ENCODE data around the gene CDK6.

Gene CDK6

DNA sequence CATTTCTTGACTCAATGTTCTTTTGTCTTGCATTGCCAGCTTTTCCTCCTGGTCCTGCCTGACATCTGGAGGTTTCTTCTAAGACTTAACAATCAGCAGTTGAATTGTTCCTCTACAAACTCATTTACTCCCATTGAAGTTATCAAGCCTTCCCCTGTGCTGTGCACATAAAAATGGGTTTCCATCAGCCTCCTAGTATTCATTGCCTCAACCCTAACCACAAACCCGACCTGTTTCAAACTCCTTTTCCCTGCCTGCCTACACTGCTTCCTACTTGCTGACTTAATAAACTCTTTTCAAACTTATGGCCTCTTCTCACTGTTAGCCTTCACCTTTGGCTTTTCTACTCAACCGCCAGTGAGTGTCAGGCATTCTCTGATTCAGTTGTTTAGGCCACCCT lies 9.4 kb upstream of the CDK6 start:
- no peak for DNase-seq (ENCODE audit: low read depth)

DNA sequence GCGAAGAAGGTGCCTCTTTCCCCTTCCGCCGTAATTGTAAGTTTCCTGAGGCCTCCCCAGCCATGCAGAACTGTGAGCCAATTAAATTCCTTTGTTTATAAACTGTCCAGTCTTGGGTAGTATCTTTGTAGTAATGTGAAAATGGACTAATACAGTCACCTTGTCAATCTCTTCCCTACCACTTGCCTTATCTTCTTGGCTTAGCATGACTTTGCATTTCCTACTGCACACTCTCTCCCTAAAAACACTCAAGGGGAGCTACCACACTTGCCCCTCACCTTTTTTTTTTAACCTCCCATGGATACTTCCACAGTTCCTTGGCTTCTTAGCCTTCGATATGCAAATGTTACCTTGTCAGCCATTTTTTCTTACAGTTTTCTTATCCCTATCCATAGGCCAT lies 7.4 kb upstream of the CDK6 start:
- DNase-seq (ENCODE audit: low read depth) = no peak

DNA sequence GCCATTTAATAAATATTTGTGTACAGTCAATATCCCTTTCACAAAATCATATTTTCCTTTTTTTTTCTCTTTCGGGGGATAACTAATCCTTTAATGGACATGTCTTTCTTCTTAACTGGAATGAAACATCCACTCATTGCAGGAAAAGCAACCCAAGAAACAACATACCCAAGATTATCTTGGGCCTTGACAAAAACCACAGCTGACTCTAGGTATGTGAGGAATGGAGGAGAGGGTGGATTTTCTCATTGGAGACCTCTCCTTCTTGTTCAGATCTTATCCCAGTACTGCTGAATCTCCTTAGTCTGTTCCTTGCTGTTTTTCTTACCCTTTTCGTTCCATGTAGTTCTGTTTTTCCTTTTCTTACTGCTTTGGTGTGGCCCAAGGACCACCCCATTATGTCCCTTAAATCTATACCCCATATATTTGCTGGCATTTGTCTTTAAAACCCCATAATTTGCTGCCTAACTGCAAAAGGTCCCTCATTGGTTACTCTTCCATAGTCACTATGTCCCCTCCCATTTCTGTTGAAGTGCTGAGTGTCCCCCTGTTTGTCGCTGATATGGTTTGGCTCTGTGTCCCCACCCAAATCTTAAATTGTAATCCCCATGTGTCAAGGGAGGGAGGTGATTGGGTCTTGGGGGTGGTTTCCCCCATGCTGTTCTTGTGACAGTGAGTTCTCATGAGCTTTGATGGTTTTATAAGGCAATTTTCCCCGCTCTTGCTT lies 6.8 kb upstream of the CDK6 start:
- DNase-seq (ENCODE audit: low read depth) = no peak

DNA sequence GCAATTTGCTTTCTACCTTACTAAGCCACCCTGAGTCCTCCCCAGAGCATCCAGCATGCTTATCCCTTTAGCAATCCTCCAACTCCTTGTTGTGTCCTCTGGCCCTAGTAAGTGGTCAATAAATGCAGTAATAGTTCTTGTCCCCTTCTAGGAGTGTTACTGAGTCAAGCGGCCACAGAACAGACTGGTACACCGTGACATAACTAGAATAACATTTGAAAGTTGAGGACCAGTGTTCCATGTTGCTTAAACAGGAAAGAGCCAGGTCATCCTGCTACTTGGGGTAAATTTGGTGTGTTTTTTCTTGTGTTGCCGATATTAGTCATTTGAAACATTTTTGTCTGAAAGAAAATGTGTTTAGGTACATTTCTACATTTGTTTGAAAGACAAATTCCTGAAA lies 4.8 kb upstream of the CDK6 start:
- DNase-seq (ENCODE audit: low read depth) = no peak

DNA sequence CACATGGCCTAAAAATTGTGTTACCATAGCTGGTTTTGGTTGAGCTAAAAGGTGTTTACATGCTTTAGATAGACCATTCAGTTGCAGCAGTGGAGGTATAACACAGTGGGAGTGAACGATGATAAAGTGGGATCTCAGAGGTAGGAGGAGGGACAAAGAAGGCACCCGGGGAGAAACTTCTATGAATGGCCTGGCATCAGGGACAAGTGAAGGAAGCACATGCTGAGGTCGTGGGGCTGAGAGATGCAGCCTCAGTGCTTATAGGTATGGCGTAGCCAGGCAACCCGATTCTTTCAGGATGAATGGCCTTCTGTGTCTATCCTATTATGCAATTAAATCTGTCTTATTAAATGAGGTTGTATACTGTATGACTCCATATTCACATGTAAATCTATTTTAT lies 3.9 kb upstream of the CDK6 start:
- no peak for DNase-seq (ENCODE audit: low read depth)

DNA sequence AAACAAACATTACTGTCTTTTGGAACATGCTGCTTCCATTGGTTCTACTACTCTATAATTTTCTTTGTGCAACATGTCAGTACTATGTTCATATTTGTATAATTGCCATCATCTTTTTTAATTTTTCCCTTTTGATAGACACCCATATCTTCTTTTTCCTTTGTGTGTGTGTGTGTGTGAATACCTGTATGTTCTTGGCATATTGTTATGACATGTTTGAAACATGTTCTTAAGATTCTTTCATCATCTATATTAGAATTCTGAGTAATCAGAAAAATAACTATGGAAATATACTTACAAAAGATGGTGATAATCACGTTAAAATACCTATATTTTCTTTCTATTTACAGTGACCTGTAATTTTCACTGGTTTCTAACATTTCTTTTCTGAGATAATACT lies 3.5 kb upstream of the CDK6 start:
- DNase-seq (ENCODE audit: low read depth) = no peak

DNA sequence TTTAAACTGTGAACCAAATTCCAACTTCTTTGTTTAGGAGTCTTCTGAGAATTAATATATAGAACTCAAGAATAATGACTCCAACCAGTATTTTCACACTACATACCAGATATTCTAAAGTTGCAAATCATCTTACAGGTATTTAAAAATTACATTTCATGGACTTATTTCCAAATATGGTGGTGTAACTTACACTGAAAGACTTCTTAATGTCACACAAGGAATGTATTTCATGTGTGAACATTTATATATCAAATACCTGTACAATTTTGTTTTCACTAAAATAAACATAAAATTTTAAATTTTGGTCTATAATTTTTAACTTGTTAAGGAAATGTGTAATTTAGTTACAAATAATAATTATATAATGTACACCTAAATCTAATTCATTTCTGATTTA lies 2.6 kb upstream of the CDK6 start:
- no peak for DNase-seq (ENCODE audit: low read depth)

DNA sequence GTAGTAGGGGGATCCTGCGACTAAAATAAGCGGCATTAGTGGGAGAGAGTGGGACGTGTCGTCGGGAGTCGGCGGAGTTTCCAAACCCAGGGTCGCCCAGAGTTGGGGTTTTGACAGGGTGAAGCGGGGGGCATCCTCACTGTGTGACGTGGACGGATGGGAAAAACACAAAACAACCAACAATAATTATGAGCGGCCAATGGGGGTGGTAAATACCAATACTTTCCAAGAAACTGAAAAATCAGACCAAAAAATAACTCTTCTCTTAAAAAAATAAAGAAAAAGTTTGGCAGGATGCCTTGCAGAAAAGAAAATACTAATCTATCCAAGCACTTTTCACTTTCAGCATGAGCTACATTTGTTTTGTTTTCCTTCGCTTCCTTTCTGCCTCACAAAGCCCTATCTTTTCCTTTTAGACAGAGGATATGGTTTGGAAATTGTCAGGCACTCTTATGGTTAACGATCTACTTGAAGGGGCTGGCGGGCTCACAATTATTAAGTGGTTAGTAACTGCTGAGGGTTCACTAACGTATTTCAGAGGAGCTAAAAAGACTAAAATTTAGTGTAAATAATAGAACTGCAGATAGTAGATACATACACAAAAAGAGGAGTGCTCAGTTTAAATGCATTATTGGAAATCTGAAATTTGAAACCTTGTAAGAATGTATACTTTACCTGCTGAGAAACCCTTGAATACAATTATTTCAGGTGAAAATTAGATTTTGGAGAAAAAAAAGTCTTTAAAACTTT lies 802 bp upstream of the CDK6 start:
- peak; percentile 20 for DNase-seq (ENCODE audit: low read depth)

DNA sequence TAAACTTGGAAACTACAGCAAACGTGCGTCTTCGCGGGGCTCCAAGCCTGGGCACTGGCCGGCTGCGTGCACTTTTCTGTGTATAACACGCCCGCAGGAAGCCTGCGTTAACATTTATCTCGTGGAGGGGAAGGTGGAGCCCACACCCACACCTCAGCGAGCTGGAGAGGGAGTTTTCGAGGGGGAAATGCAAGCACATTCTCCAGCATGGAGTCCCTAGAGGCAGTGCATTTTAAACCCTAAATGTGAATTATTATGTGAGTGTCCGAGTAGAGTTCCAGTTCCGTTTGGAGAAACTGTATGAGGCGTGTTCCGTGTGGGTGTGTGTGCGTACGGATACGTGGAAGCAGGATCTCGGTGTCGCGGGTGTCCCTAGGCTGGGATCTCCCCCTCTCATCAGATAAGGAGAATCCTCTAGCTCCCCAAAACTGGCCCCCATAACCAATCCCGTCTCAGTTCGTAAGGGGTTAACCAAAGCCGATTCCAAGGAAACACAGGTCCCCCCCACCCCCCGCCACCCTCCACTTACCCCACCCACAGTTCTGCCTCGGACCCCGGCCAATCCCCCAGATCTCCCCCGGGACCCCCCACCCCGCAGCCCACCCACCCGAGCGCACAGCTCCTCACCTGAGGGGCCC lies 403 bp downstream of the CDK6 start:
- DNase-seq (ENCODE audit: low read depth) = peak; percentile 45

DNA sequence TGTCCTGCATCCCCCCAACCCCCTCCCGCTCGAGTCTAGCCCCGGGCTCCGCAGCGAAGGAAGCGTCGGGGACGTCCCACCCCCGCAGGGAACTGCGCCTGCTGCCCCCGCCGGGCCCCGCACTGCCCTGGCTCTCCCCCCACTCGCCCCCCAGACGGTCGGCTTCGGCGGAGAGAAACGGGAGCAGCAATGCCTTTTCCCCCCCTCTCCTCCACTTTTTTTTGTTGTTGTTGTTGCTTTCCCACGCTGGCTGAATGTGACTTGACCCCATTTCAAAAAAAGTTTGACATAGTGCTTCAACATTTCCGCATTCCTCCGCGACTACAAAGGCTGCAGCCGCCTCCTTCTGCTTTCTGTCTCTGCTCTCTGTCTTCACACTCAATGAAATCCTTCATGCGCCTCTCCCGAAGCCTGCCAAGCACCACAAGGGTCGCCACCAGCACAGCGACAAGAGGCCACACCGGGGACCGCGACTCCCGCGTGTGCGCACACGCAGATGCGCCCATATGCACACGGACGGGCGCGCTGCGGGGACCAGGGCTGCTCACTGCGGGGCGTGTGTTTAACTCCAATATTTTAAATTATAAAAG lies 1.0 kb downstream of the CDK6 start:
- DNase-seq (ENCODE audit: low read depth) = peak; percentile 47

DNA sequence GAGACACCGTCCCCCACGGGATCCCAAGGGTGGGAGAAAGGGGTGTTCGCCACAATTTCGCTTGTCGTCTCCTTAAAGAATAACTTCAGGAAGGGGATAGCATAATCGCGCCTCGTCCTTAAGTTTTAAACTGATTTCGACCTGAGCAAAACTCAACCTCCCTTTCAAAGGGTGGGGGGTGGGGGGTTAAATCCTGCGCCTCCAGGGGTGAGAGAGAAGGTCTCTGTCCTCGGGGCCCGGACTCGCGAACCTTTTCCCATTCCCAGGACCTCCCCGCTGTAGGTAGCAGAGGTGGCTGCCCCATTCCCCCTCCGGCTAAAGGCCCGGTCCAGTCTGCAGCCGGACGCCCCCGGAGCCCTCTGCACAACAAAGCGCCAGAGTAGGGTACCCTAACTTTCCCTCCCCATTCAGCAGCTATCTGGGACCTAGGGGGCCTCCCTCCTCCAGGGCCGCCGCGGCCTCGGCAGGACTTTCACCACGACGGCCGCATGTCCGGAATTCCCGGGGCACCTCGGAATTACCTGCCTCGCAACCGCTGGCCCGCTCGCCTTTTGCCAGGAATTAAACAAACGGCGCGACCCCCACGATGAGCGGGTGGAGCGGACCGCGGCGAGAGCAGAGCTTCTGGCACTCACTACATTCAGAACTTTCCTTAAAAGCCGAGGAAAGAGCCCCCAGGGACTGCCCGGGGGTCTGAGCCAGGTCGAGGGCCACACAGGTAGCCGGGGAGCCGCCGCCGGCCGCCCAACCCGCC lies 1.7 kb downstream of the CDK6 start:
- peak; percentile 0 for DNase-seq (ENCODE audit: low read depth)

DNA sequence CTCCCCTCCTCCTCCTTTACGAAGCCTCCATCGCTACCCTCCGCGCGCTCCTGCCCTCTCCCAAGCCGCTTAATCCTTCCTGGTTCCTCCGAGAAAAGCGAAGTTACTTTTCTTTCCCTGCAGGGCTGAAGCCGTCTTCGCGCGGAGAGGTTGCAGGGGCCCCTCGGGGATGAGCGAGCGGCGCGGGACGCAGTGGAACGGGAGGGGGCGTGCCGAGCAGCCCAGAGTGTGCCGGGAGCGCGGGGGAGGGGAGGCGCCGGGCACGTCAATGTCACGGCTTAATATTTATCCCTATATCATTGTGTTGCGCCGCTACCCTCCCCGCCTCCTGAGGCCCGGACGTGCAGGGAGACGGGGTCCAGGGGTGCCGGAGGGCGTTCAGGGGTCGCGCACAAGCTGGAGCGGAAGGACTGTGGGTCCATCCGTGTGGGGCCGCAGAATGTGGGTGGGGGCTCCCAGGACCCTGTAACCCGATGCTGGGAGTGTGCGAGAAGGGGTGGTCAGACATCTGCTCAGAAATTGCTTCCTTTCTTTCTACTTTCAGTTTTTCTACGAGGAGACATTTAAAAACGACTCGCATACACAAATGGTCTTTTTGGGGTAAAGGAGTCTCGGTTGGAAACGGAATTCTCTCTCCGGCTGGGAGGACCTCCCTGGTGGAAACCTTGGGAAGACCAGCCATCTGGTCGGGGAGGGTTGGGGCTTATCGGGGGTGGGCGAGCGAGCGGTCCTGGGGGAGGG lies 2.4 kb downstream of the CDK6 start:
- peak; percentile 75 for DNase-seq (ENCODE audit: low read depth)

DNA sequence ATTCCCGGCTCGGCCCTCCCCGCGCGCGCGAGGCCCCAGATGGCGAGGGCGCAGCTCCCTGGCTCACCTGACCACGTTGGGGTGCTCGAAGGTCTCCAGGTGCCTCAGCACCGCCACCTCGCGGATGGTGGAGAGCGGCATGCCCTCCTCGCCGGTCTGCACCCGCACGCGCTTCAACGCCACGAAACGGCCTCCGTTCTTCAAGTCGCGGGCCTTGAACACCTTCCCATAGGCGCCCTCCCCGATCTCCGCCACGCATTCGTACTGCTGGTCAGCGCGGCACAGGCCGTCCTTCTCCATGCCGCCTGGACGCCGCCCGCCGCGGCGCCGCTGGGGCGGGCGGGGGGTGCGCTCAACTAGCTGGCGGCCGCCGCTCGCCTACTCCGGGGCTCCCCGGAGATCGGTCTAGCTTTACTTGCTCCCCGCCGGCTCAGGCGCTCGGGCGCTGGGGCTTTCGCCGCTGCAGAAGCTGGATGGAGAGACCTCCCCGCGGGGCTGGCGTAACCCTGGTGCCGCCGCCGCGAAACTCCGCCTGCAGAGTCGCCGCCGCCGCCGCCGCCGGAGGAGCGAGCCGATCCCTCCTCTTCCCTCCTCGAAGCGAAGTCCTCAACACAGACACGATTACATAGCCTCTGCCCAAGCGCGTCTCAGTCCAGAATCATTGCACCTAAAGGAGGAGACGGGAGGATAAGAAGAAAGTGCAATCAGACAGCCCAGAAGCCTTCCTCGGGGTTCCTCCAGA lies 3.2 kb downstream of the CDK6 start:
- DNase-seq (ENCODE audit: low read depth) = peak; percentile 83

DNA sequence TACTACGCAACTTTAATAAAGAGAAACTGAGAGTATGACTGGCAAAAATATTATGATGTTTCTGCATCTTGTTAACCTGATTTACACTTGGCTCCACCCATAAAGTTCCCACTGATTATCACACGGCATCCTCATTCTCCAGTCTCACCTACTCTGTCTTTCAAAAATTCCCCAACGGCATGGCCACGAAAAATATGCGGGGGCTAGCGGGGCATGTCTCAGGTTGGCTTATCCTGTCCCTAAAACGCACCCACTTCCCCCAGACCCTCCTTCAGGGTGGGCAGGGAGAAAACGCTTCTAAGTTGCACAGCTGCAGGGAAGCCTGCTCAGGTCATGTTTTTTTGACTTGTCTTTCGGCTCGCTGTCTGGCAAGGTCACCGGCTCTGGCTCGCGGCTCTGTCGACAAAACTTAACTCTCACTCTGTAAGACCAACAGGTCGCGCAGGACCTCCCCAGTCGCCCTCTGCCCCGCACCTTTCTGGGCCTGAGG lies 3.8 kb downstream of the CDK6 start:
- DNase-seq (ENCODE audit: low read depth) = no peak

DNA sequence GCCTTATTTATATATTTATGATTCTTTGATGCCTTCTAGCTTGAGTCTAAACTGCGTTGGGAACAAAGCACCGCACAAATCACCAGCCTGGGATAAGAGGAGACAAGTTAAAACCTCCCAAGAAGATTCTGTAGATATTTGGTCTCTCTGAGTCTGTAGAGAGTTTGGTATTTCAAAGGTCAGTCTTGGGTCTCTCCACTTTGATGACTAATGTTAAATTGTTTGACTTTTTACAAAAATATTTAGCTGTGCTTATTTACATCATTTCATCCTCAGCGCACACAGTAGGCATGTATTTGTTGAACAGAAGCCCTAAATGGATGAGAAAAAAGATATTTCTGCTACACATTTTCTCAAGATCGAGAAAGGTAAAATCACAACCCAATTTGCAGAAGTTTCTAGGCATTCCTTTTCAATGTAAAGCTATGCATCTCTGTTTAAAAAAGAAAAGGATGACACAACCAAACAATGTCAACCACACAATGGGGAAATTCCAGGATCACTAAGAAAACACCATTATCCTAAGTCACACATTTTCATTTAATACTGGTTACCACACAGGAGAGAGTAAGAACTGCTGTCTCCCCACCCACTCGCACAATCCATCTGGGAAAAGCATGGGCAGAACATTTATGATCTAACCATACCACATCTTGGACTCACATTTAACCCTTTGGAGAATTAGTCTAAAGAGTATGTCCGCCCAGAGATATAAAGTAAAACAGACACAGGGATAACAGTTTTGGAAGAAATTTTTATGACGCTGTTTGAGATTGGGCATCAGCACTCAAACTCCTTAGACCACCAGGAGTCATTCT lies 4.4 kb downstream of the CDK6 start:
- DNase-seq (ENCODE audit: low read depth) = peak; percentile 3

DNA sequence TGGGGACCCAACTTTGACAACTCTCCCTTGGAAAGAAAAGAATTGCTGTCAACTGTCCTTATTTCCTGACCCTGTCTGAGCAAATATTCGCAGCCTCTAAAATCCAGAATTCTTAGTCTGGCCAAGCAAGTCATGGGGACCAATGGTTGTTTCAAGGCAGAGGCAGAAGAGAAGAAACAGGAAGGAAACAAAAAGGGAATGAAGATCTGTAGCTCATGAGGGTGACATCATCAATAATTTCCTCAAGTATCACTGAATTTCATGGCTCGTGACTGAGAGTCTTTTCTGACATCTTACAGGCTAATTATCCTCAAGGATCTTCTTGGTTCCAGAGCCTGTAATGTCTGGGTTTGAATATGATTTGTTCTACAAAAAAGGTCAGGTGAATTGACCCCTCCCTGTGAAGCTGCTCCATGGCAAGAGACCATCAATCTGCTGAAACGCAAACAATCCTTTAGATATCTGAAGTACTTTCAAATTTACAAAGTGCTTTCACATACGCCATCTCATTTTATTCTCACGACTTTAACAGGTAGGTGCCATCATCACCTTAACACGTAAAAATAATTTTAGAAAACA lies 5.8 kb downstream of the CDK6 start:
- DNase-seq (ENCODE audit: low read depth) = no peak

DNA sequence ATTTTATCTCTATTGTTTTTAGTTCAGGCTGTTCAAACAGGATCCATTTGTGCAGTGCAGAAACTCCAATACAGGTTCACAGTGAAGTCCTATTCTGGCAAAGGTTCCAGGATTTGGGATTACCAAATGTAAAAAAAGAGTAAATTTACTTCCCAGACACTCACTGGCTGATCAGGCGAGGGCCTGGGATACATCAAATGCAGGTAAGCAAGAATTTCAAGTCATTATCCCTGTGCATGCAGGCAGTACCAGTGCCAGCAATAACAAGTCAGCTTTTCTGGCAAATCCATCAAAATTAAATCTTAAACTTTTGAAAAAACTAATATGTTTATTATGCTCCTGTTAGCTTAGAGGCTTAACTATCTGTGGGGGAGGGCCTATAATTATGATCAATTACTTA lies 6.3 kb downstream of the CDK6 start:
- no peak for DNase-seq (ENCODE audit: low read depth)

DNA sequence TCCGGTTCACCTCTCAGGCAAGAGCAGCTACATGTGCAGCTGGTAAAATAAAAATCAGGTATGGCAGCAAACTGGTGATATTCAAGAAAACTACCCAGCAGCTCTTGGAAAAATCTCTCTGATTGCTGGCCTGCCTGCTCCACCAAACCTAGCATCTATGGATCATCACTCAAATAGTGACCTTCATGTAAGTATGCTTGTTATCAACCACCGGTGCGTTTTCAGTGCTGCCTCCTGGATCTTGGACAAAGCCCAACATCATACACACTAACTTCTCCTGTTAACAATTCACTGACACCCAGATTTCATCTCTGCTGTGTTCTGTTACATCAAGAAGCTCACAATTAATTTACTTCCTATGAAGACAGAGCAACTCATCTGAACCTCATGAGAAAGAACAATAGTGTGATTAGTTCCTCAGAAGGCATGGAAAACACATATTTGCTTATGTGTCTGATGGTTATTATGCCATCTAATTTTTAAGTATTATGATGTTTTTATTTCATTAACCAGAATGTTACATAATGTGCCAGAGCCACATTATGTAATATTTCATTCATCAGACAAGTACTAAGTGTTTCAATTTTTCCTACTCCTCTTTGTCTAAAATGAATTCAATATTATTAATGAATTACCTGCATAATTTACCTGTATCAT lies 8.8 kb downstream of the CDK6 start:
- DNase-seq (ENCODE audit: low read depth) = no peak

Data from activated T-helper 9 cell treated with anti-CD3 and anti-CD28 coated beads, Interleukin-2, amount 50 U/mL, for 16 hours (primary cell).